Fibroblast of lung (primary cell): Measurements from ENCODE around the gene BCAS3. TPM values are rescaled to one million over a fixed set of nuclear protein-coding genes. Genes with fewer than 3 reads are reported as not detected.

Experiments used
- DNase-seq, 2 donors: peaks; one replicate each; pipeline versions ENCODE4 v3.0.0 to v3.0.0-alpha.2; 2010; ENCODE audit warnings: low read depth in 2 of 2
- H2AFZ ChIP-seq: 2 replicates; pipeline ENCODE4 v1.5.1; 2012; ENCODE audit warnings: low read length, control low read depth, inconsistent platforms
- H3K27ac ChIP-seq: 2 replicates; pipeline ENCODE4 v1.5.1; 2011; ENCODE audit warnings: low read length, control low read depth; ENCODE audit not compliant: insufficient read depth
- H3K27me3 ChIP-seq: 2 replicates; pipeline ENCODE4 v1.5.1; 2011; ENCODE audit warnings: mild to moderate bottlenecking, low read length; ENCODE audit not compliant: control insufficient read depth, insufficient read depth
- H3K36me3 ChIP-seq: 2 replicates; pipeline ENCODE4 v1.5.1; 2011; ENCODE audit warnings: low read length; ENCODE audit not compliant: control insufficient read depth, insufficient read depth
- H3K4me1 ChIP-seq: 2 replicates; pipeline ENCODE4 v1.5.1; 2011; ENCODE audit warnings: low read length; ENCODE audit not compliant: control insufficient read depth, insufficient read depth; ENCODE audit errors: extremely low read depth
- H3K4me2 ChIP-seq: 2 replicates; pipeline ENCODE4 v1.5.1; 2011; ENCODE audit warnings: low read length, control low read depth; ENCODE audit not compliant: insufficient read depth; ENCODE audit errors: extremely low read depth
- H3K4me3 ChIP-seq, 4 experiments: fragments of 200-600 bp in 1 of 4; sonication (generic) in 1 of 4; replicated peaks in 1 of 4; 2 replicates each; pipeline ENCODE4 v1.5.1; 2011 to 2016; ENCODE audit warnings: low read length in 4 of 4, low read depth in 3 of 4, mild to moderate bottlenecking in 3 of 4, control low read depth in 2 of 4, inconsistent platforms in 1 of 4, mixed read lengths in 1 of 4; ENCODE audit not compliant: insufficient read depth in 1 of 4; ENCODE audit errors: control extremely low read depth in 1 of 4
- H3K79me2 ChIP-seq: 2 replicates; pipeline ENCODE4 v1.5.1; 2012; ENCODE audit warnings: mild to moderate bottlenecking, low read length, inconsistent platforms; ENCODE audit not compliant: control insufficient read depth, insufficient read depth
- H3K9ac ChIP-seq: 2 replicates; pipeline ENCODE4 v1.5.1; 2011; ENCODE audit warnings: mild to moderate bottlenecking, low read length, control low read depth; ENCODE audit not compliant: insufficient read depth
- H3K9me3 ChIP-seq: 2 replicates; pipeline ENCODE4 v1.5.1; 2012; ENCODE audit warnings: low read depth, low read length; ENCODE audit not compliant: control insufficient read depth, insufficient read depth
- H4K20me1 ChIP-seq: 2 replicates; pipeline ENCODE4 v1.5.1; 2011; ENCODE audit warnings: low read length; ENCODE audit not compliant: control insufficient read depth, insufficient read depth; ENCODE audit errors: extremely low read depth
- CTCF ChIP-seq, 2 donors: IDR thresholded peaks in 1 of 2; conservative IDR thresholded peaks in 1 of 2; 1 replicate in 1 of 2; 2 replicates in 1 of 2; pipeline ENCODE4 v1.5.1; 2011 to 2012; ENCODE audit warnings: low read length in 2 of 2, control low read depth in 1 of 2, inconsistent platforms in 1 of 2, low read depth in 1 of 2, mild to moderate bottlenecking in 1 of 2
- EZH2 ChIP-seq: IDR thresholded peaks from 2 replicates; pipeline ENCODE4 v1.5.1; 2012; ENCODE audit warnings: low read length, control low read depth, mild to moderate bottlenecking; ENCODE audit errors: missing control alignments
- polyA plus RNA-seq, 2 donors: library from polyadenylated mRNA; depleted of rRNA in 1 of 2; stranded (reverse) in 1 of 2; unstranded in 1 of 2; fragments of >200 nt; gene quantifications; 2 replicates each; pipeline ENCODE4 v1.2.1, GENCODE V29; 2011 to 2012; ENCODE audit warnings: missing spikeins in 1 of 2
- total RNA-seq: library from RNA; depleted of rRNA; stranded (reverse); fragments of >200 nt; gene quantifications from 2 replicates; pipeline ENCODE4 v1.2.1, GENCODE V29; 2014

The BCAS3 gene
- total and polyA plus RNA-seq, 2 donors (not counting 1 experiment from before 2014, with no cell fraction given) = 9.9 to 43.6 TPM

GRCh38 chr17:61132524-61132923 lies 454.9 kb downstream of the BCAS3 start:
- no peak overlapping the region for H2AFZ ChIP-seq
- no peaks in the 10 kb centered on the region for H3K36me3 ChIP-seq
- peak overlapping the region; percentile 60 for H3K4me2 ChIP-seq
- H3K27ac ChIP-seq = peak overlapping the region; percentile 81
- H3K4me1 ChIP-seq = peaks cover 37% of the 10 kb centered on the region
- TF ChIP-seq CTCF (conservative IDR thresholded peaks at IDR 0.05 in 1 of 2, IDR thresholded peaks at IDR 0.05 in 1 of 2; ENCODE audit: low read depth in 1 of 2, low read length in 2 of 2) (no peak), EZH2 (no peak)
- DNase-seq = no peak
- H3K27me3 ChIP-seq = no peaks in the 10 kb centered on the region
- H3K9ac ChIP-seq = no peak overlapping the region
- peak overlapping the region in 1 of 4 experiments; percentile 59 for H3K4me3 ChIP-seq
- H4K20me1 ChIP-seq = no peaks in the 10 kb centered on the region
- H3K79me2 ChIP-seq = peaks cover 45% of the 10 kb centered on the region
- H3K9me3 ChIP-seq = no peaks in the 10 kb centered on the region

- Histone ChIP-seq H3K4me2 (peak overlapping the region; percentile 60), H3K9me3 (no peaks in the 10 kb centered on the region), H3K27me3 (no peaks in the 10 kb centered on the region), H3K9ac (peak overlapping the region; percentile 3), H3K79me2 (peaks cover 45% of the 10 kb centered on the region), H4K20me1 (no peaks in the 10 kb centered on the region), H3K27ac (peak overlapping the region; percentile 81), H3K4me3 (peak overlapping the region; percentile 25 to 59 (median 34)), H2AFZ (no peak overlapping the region), H3K36me3 (no peaks in the 10 kb centered on the region), H3K4me1 (peaks cover 35% of the 10 kb centered on the region)
- no peak for DNase-seq
- TF ChIP-seq CTCF (conservative IDR thresholded peaks at IDR 0.05 in 1 of 2, IDR thresholded peaks at IDR 0.05 in 1 of 2; ENCODE audit: low read depth in 1 of 2, low read length in 2 of 2) (no peak), EZH2 (no peak)
Measured at GRCh38 chr17:61133853-61134252, 456.2 kb downstream of the BCAS3 start.

- Histone ChIP-seq H3K79me2 (peaks cover 45% of the 10 kb centered on the region), H3K9me3 (no peaks in the 10 kb centered on the region), H3K9ac (peak overlapping the region; percentile 3), H3K4me1 (peaks cover 30% of the 10 kb centered on the region), H3K4me3 (peak overlapping the region; percentile 34 to 59 (median 44)), H4K20me1 (no peaks in the 10 kb centered on the region), H3K4me2 (peak overlapping the region; percentile 60), H3K27me3 (no peaks in the 10 kb centered on the region), H3K27ac (peak overlapping the region; percentile 81), H3K36me3 (no peaks in the 10 kb centered on the region), H2AFZ (no peak overlapping the region)
- no peak for DNase-seq
- TF ChIP-seq EZH2 = no peak
- TF ChIP-seq CTCF (conservative IDR thresholded peaks at IDR 0.05 in 1 of 2, IDR thresholded peaks at IDR 0.05 in 1 of 2; ENCODE audit: low read depth in 1 of 2, low read length in 2 of 2) = no peak
Measured at GRCh38 chr17:61134551-61135235, 457.0 kb downstream of the BCAS3 start.
